Posterior cingulate gyrus (tissue), 11 donors: ENCODE data around the gene ATOH7.
"Not testable (repeated sequence)": the region's sequence is repeated elsewhere in the genome, so short reads cannot be mapped to it uniquely, and the experiment has no call there.

Experiments
- DNase-seq, 10 donors: peaks; one replicate each; pipeline versions ENCODE4 v3.0.0 to v3.0.0-alpha.2; 2020 to 2021; ENCODE audit warnings: mixed read lengths in 3 of 10
- intact Hi-C: fragments of 100-400 bp; cut with DNase I; formaldehyde crosslinking; loops from one replicate; pipeline ENCODE4 v1.15.1; 2023

ATOH7 gene

GRCh38 chr10:68231817-68232251 lies at the start of gene ATOH7:
TSS of gene ATOH7 (minus strand) at chr10:68232113. CDS start at chr10:68231677, 436 bp downstream.
- peak in 9 of 10 donors; percentile 25 to 86 (median 47) for DNase-seq
- intact Hi-C loops: loop anchor here (1.0 kb wide), 1 partner anchor 100 kb away; the partner anchor contains the start of genes HNRNPH3 and PBLD

DNA sequence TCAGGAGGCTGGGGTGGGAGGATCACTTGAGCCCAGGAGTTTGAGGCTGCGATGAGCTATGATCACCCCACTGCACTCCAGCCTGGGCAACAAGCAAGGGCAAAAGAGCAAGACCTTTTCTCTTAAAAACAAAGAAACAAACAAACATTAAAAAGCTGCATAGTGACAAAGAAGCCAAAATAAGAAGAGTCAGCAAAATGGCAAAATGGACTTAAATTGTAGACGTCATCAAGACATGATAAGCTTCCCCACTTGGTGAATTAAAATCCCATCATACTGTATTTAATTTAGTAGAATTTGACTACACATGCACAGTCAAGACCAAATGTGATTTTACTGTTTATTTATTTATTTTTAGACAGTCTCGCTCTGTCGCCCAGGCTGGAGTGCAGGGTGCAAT lies 48.8 kb upstream of the ATOH7 start:
- DNase-seq: no peak
- intact Hi-C loops: no loop called here

- DNase-seq, intact Hi-C loops: not testable (repeated sequence)
These were observed 47.2 kb upstream of the ATOH7 start for GRCh38 chr10:68278906-68279753.

DNA sequence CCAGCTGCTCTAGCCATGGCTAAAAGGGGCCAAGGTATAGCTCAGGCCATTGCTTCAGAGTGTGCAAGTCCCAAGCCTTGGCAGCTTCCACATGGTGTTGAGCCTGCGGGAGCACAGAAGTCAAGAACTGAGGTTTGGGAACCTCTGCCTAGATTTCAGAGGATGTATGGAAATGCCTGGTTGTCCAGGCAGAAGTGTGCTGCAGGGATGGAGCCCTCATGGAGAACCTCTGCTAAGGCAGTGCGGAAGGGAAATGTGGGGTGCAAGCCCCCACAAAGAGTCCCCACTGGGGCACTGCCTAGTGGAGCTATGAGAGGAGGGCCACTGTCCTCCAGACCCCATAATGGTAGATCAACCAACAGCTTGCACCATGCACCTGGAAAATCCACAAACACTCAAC lies 45.9 kb upstream of the ATOH7 start:
- DNase-seq, intact Hi-C loops: not testable (repeated sequence)

GRCh38 chr10:68276224-68276623 lies 44.3 kb upstream of the ATOH7 start:
- no peak for DNase-seq
- intact Hi-C loops: no loop called here

- intact Hi-C loops: no loop called here
- DNase-seq: no peak
These were observed 43.8 kb upstream of the ATOH7 start for GRCh38 chr10:68275600-68276126.

DNA sequence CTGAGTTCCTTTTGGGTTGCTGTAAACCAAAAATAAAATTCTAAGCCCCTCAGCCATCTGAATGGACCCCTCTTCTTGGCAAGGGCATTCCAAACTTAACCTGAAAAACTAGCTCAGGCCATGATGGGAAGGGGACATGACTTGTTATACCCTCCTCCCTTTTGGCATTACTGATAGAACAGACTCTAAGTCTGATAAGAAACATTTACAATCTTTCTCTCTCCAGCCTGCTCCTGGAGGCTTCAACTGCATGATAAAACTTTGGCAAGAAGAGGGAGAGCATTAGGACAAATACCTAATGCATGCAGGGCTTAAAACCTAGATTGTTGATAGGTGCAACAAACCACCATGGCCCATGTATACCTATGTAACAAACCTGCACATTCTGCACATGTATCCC lies 40.9 kb upstream of the ATOH7 start:
- no peak for DNase-seq
- intact Hi-C loops: no loop called here

GRCh38 chr10:68271196-68271882 lies 39.4 kb upstream of the ATOH7 start:
- intact Hi-C loops: no loop called here
- DNase-seq: no peak

DNA sequence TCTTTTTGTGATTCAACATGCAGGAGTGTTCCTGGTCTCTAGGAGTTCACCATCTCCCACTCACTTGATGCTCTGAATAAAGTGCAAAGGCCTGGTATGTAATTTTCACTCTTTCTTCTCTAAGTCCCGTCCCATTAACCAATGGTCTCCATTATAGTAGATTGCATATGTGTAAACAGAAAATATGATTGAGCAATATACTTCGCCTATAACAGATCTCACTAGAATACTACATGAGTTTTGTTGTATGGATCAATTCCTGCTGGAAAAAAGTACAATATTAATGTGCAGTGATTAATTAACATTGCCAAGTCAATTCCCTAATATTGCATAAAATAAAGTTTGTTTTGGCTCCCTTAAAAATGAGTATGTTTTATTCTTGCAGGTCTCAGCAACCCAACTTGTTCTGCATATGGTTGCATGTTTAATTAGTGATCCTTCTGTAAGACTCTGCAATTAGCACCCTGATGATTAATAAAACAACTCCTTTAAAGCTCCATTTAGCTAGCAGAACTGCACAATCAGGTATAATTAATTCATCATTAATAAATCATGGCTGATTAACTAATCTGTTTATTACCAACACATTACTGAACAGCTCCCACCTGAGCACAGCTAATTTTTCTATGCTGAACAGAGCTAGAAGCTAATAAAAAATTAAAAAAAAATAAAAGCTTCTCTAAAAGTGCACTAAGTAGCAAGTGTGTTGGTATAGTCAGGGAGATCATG lies 37.8 kb upstream of the ATOH7 start:
- intact Hi-C loops: no loop called here
- no peak for DNase-seq

GRCh38 chr10:68261132-68261856 lies 29.4 kb upstream of the ATOH7 start:
- intact Hi-C loops: no loop called here
- DNase-seq: peak in 7 of 10 donors; percentile 21 to 90 (median 65)

DNA sequence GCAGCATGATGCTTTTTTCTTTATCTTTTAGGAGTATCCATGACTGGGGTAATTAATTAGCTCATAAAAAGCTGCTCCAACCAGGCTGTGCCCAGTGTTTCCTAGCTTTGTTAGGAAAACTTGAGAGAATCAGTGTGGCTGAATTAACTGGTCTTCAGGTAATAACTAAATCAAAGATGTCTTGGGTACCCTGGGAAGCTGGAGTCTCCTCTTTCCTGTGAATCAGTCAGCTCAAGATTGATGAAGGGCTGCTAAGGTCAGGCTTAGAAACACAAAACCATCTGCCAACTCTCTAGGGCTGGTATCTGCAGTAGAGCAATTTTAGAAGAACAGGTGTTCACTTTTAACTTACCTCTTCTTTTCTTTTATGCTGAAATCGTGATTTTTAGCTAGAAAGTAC lies 21.4 kb upstream of the ATOH7 start:
- intact Hi-C loops: no loop called here
- no peak for DNase-seq

- intact Hi-C loops: no loop called here
- no peak for DNase-seq
These were observed 19.9 kb upstream of the ATOH7 start for GRCh38 chr10:68251625-68252495.

DNA sequence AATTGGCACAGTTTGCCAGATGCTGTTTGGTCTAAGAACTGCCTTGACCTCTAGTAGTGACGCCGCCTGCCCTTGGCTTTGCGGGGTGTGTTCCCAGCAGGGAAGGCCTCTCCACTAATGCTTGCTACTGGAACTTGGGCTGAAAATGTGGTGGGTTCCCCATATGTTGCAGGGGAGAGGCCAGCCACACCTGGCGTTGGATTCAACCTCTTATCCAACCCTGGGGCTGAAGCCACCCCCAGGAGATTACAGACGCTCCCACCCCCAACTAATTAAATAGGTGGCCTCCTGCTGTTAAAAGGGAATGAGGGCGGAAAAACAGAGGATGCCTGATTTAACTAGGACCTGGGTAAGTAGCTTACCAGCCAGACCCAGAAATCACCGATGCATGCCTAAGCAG lies 19.2 kb upstream of the ATOH7 start:
- DNase-seq: no peak
- intact Hi-C loops: no loop called here

DNA sequence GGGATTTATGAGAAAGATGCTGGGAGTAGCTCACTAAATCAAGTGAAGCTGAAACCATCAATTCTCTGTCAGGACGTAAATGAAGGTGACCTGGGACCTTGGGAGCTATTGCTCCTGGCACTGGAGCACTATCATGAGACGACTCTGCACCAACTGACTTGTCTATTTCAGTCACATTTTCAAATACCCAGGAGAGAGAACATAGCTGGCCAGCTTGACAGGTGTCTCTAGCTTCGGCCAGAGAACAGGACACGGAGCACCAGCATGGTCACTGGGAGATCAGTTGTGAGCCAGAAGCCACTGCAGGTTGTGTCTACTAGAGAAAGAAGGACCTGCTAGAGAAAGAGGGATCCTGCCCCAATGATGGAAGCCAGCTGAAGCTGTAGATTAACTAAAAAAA lies 17.4 kb upstream of the ATOH7 start:
- no peak for DNase-seq
- intact Hi-C loops: no loop called here

DNA sequence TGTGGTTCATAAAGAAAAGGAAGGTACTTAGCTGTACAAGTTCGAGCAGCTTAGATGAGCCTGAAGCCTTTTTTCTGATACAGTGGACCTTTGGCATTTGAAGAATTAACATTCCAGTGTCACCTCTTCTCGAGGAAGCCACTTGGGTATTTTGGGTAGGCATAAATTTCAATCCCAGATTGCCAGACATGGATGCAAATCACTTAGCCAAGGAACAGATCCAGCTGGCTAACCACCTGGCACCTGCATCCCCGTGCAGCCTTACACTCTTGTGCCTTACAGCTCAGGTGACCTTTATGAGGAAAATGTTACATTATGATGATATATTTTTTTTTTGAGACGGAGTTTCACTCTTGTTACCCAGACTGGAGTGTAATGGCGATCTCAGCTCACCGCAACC lies 16.0 kb upstream of the ATOH7 start:
- intact Hi-C loops: no loop called here
- no peak for DNase-seq

GRCh38 chr10:68246397-68246796 lies 14.5 kb upstream of the ATOH7 start:
- DNase-seq, intact Hi-C loops: not testable (repeated sequence)

DNA sequence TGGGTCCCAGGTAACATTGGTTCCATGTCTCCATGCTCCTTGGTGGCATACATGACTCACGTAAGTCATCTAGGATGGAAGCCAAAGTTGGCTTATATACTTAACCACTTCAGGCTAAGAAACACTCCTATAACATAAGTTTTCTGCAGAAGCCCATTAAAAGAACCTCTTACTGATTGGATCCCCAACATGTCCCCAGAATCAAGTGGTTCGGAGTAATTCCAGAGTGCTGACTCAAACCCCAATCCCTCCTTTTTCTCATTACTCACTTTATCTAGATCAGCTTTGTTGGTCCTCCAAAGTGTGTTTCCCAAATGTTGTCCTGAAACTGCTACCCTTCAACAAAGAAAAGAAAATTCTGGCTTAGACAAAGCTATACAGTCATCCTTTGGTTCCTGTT lies 10.1 kb upstream of the ATOH7 start:
- intact Hi-C loops: no loop called here
- no peak for DNase-seq

- intact Hi-C loops: no loop called here
- DNase-seq: no peak
These were observed 7.8 kb upstream of the ATOH7 start for GRCh38 chr10:68239596-68240150.

- intact Hi-C loops: no loop called here
- DNase-seq: no peak
These were observed 7.2 kb upstream of the ATOH7 start for GRCh38 chr10:68239069-68239468.
